SW480 (cell line): ENCODE results near the gene ITM2C.

Experiments
- DNase-seq: peaks from one replicate; pipeline ENCODE4 v3.0.0-alpha.2; 2016; ENCODE audit warnings: low spot score

Gene ITM2C

GRCh38 chr2:230864605-230865306 lies at the start of gene ITM2C:
Gene ITM2C (plus strand): TSS chr2:230864942. CDS start chr2:230865026, 84 bp downstream.
- peak; percentile 53 for DNase-seq

- DNase-seq = no peak
These were observed 49.7 kb upstream of the ITM2C start for GRCh38 chr2:230815088-230815487.

- DNase-seq = no peak
These were observed 48.0 kb upstream of the ITM2C start for GRCh38 chr2:230816735-230817134.

- no peak for DNase-seq
These were observed 45.3 kb upstream of the ITM2C start for GRCh38 chr2:230819433-230819832.

- no peak for DNase-seq
These were observed 43.3 kb upstream of the ITM2C start for GRCh38 chr2:230821261-230821990.

GRCh38 chr2:230821991-230822520 lies 42.7 kb upstream of the ITM2C start:
- no peak for DNase-seq

GRCh38 chr2:230823264-230823964 lies 41.3 kb upstream of the ITM2C start:
- no peak for DNase-seq

GRCh38 chr2:230824406-230824978 lies 40.2 kb upstream of the ITM2C start:
- DNase-seq = peak; percentile 81

GRCh38 chr2:230825354-230825753 lies 39.4 kb upstream of the ITM2C start:
- no peak for DNase-seq

GRCh38 chr2:230827774-230828271 lies 36.9 kb upstream of the ITM2C start:
- no peak for DNase-seq

- DNase-seq = no peak
These were observed 36.3 kb upstream of the ITM2C start for GRCh38 chr2:230828272-230828961.

- no peak for DNase-seq
These were observed 35.4 kb upstream of the ITM2C start for GRCh38 chr2:230829293-230829692.

GRCh38 chr2:230829959-230830358 lies 34.8 kb upstream of the ITM2C start:
- DNase-seq = no peak

- DNase-seq = no peak
These were observed 34.3 kb upstream of the ITM2C start for GRCh38 chr2:230830428-230830827.

- no peak for DNase-seq
These were observed 24.4 kb upstream of the ITM2C start for GRCh38 chr2:230840301-230840700.

GRCh38 chr2:230842473-230842872 lies 22.3 kb upstream of the ITM2C start:
- no peak for DNase-seq

- DNase-seq = no peak
These were observed 21.6 kb upstream of the ITM2C start for GRCh38 chr2:230843132-230843531.

- no peak for DNase-seq
These were observed 18.4 kb upstream of the ITM2C start for GRCh38 chr2:230846360-230846759.

GRCh38 chr2:230847883-230848388 lies 16.8 kb upstream of the ITM2C start:
- peak; percentile 63 for DNase-seq

GRCh38 chr2:230849633-230850357 lies 14.9 kb upstream of the ITM2C start:
- DNase-seq = no peak

- DNase-seq = no peak
These were observed 14.4 kb upstream of the ITM2C start for GRCh38 chr2:230850358-230850658.
